Common myeloid progenitor, CD34-positive (primary cell): ENCODE results near the gene VBP1.

Experiments used
- CTCF ChIA-PET: fragments of 350-600 bp; sonication (Branson Sonifier 250); formaldehyde crosslinking; loops from one replicate; lab custom pipeline; 2021; ENCODE audit warnings: antibody characterized with exemption; lab: Charles Lee
- POLR2A ChIA-PET: fragments of 350-600 bp; sonication (Branson Sonifier 250); formaldehyde crosslinking; loops from one replicate; lab custom pipeline; 2021; ENCODE audit warnings: antibody characterized with exemption; lab: Charles Lee
- DNase-seq, 3 donors: peaks; one replicate each; pipeline versions ENCODE4 v3.0.0 to v3.0.0-alpha.2; 2013
- H3K27ac ChIP-seq, 2 experiments: 1 replicate in 1 of 2; 2 replicates in 1 of 2; pipeline ENCODE4 v1.7.0; 2013; ENCODE audit warnings: inconsistent platforms in 2 of 2, low read length in 2 of 2, mild to moderate bottlenecking in 2 of 2, low read depth in 1 of 2, moderate library complexity in 1 of 2; ENCODE audit not compliant: severe bottlenecking in 2 of 2, insufficient read depth in 1 of 2, poor library complexity in 1 of 2
- H3K27me3 ChIP-seq, 5 experiments: replicated peaks in 2 of 5; 1 replicate in 3 of 5; 2 replicates in 2 of 5; pipeline versions ENCODE4 v1.6.1 to v1.7.0; 2013; ENCODE audit warnings: low read length in 4 of 5, mild to moderate bottlenecking in 2 of 5, moderate library complexity in 2 of 5, inconsistent platforms in 1 of 5; ENCODE audit not compliant: insufficient read depth in 5 of 5, control insufficient read depth in 4 of 5
- H3K36me3 ChIP-seq, 4 experiments: 1 replicate in 2 of 4; 2 replicates in 2 of 4; pipeline versions ENCODE4 v1.6.1 to v1.7.0; 2013; ENCODE audit warnings: low read length in 3 of 4, control low read depth in 1 of 4, mild to moderate bottlenecking in 1 of 4; ENCODE audit not compliant: control insufficient read depth in 4 of 4, insufficient read depth in 4 of 4
- H3K4me1 ChIP-seq, 4 experiments: 1 replicate in 3 of 4; 2 replicates in 1 of 4; pipeline versions ENCODE4 v1.6.1 to v1.7.1; 2013; ENCODE audit warnings: low read length in 3 of 4, mild to moderate bottlenecking in 3 of 4, control low read depth in 1 of 4, inconsistent platforms in 1 of 4, moderate library complexity in 1 of 4; ENCODE audit not compliant: control insufficient read depth in 4 of 4, insufficient read depth in 4 of 4; ENCODE audit errors: control extremely low read depth in 1 of 4
- H3K4me3 ChIP-seq, 7 experiments: 1 replicate in 4 of 7; 2 replicates in 3 of 7; pipeline versions ENCODE4 v1.5.1 to v1.7.0; 2013; ENCODE audit warnings: mild to moderate bottlenecking in 7 of 7, low read length in 6 of 7, moderate library complexity in 6 of 7, inconsistent platforms in 2 of 7, low read depth in 2 of 7, control low read depth in 1 of 7; ENCODE audit not compliant: insufficient read depth in 4 of 7, control insufficient read depth in 1 of 7; ENCODE audit errors: extremely low read depth in 1 of 7
- H3K9me3 ChIP-seq, 5 experiments: 1 replicate in 4 of 5; 2 replicates in 1 of 5; pipeline versions ENCODE4 v1.6.1 to v1.7.1; 2013; ENCODE audit warnings: low read length in 4 of 5, mild to moderate bottlenecking in 2 of 5, inconsistent platforms in 1 of 5, low read depth in 1 of 5, moderate library complexity in 1 of 5; ENCODE audit not compliant: control insufficient read depth in 4 of 5, insufficient read depth in 2 of 5; ENCODE audit errors: control extremely low read depth in 1 of 5
- WGBS: methylation state at CpG from one replicate; pipeline ENCODE4 v1.1.5; 2013; ENCODE audit not compliant: insufficient coverage; 5-methylcytosine and 5-hydroxymethylcytosine counted together

VBP1 gene

GRCh38 chrX:155235891-155236290 lies 19.6 kb downstream of the VBP1 start:
- H3K27ac ChIP-seq, result no peak overlapping the region
- no peaks in the 10 kb centered on the region for H3K27me3 ChIP-seq
- no peaks in the 10 kb centered on the region for H3K9me3 ChIP-seq
- no peak overlapping the region for H3K4me3 ChIP-seq
- CTCF ChIA-PET, result no interaction called here
- no peaks in the 10 kb centered on the region for H3K4me1 ChIP-seq
- peaks cover 0 to 42% (median 21%) of the 10 kb centered on the region in 4 experiments for H3K36me3 ChIP-seq
- DNase-seq, result no peak
- POLR2A ChIA-PET, result no interaction called here

GRCh38 chrX:155237719-155238118 lies 21.5 kb downstream of the VBP1 start:
- no peak overlapping the region for H3K4me3 ChIP-seq
- H3K27ac ChIP-seq, result no peak overlapping the region
- WGBS, result 95% methylated on average over 4 of the region's 5 CpGs
- H3K36me3 ChIP-seq, result peaks cover 0 to 36% (median 15%) of the 10 kb centered on the region in 4 experiments
- H3K4me1 ChIP-seq, result no peaks in the 10 kb centered on the region
- H3K27me3 ChIP-seq, result no peaks in the 10 kb centered on the region
- POLR2A ChIA-PET, result no interaction called here
- no peaks in the 10 kb centered on the region for H3K9me3 ChIP-seq
- no peak for DNase-seq
- CTCF ChIA-PET, result no interaction called here

- no peak overlapping the region for H3K4me3 ChIP-seq
- peak in 1 of 3 donors; percentile 17 for DNase-seq
- peaks cover 0 to 15% (median 7%) of the 10 kb centered on the region in 4 experiments for H3K36me3 ChIP-seq
- no peak overlapping the region for H3K27ac ChIP-seq
- no peaks in the 10 kb centered on the region for H3K9me3 ChIP-seq
- ChIA-PET CTCF (no interaction called here), POLR2A (no interaction called here)
- 57% methylated on average over 5 of the region's 5 CpGs for WGBS
- H3K27me3 ChIP-seq, result no peaks in the 10 kb centered on the region
- no peaks in the 10 kb centered on the region for H3K4me1 ChIP-seq
These were observed 26.0 kb downstream of the VBP1 start for GRCh38 chrX:155242300-155242699.

GRCh38 chrX:155246748-155247147 lies 30.5 kb downstream of the VBP1 start:
- H3K27me3 ChIP-seq, result no peaks in the 10 kb centered on the region
- DNase-seq, result no peak
- WGBS, result no CpG with 5 or more reads among the region's 1 CpG
- H3K4me1 ChIP-seq, result no peaks in the 10 kb centered on the region
- H3K27ac ChIP-seq, result no peak overlapping the region
- CTCF ChIA-PET, result no interaction called here
- no peaks in the 10 kb centered on the region for H3K9me3 ChIP-seq
- no peaks in the 10 kb centered on the region for H3K36me3 ChIP-seq
- H3K4me3 ChIP-seq, result no peak overlapping the region
- POLR2A ChIA-PET, result no interaction called here

GRCh38 chrX:155247497-155247896 lies 31.2 kb downstream of the VBP1 start:
- 67% methylated on average over 4 of the region's 4 CpGs for WGBS

GRCh38 chrX:155251391-155251790 lies 35.1 kb downstream of the VBP1 start:
- Histone ChIP-seq H3K9me3 (no peaks in the 10 kb centered on the region), H3K27ac (no peak overlapping the region), H3K4me3 (no peak overlapping the region), H3K27me3 (no peaks in the 10 kb centered on the region), H3K4me1 (no peaks in the 10 kb centered on the region), H3K36me3 (no peaks in the 10 kb centered on the region)
- DNase-seq, result no peak
- ChIA-PET CTCF (no interaction called here), POLR2A (no interaction called here)
- WGBS, result no CpG with 5 or more reads among the region's 1 CpG

More at GRCh38 chrX:155247497-155247896, 31.2 kb downstream of the VBP1 start:
- Histone ChIP-seq H3K27ac (no peak overlapping the region), H3K9me3 (no peaks in the 10 kb centered on the region), H3K27me3 (no peaks in the 10 kb centered on the region), H3K36me3 (no peaks in the 10 kb centered on the region), H3K4me1 (no peaks in the 10 kb centered on the region), H3K4me3 (no peak overlapping the region)
- ChIA-PET POLR2A (no interaction called here), CTCF (no interaction called here)
- no peak for DNase-seq

- no peaks in the 10 kb centered on the region for H3K27me3 ChIP-seq
- H3K4me3 ChIP-seq, result no peak overlapping the region
- H3K27ac ChIP-seq, result no peak overlapping the region
- ChIA-PET POLR2A (no interaction called here), CTCF (no interaction called here)
- 75% methylated on average over 3 of the region's 3 CpGs for WGBS
- no peaks in the 10 kb centered on the region for H3K9me3 ChIP-seq
- peaks cover 4 to 16% (median 9%) of the 10 kb centered on the region in 4 experiments for H3K4me1 ChIP-seq
- DNase-seq, result no peak
- H3K36me3 ChIP-seq, result peaks cover 0 to 5% (median 0%) of the 10 kb centered on the region in 4 experiments
These were observed 43.5 kb downstream of the VBP1 start for GRCh38 chrX:155259752-155260151.
